ENCODE data around the gene TMEM33.

GRCh38 chr4:41940834-41941233 lies 5.6 kb downstream of the TMEM33 start:
- TF ChIP-seq POLR2A (IDR thresholded peaks at IDR 0.05): no peak
- no peak for TF ChIP-seq CTCF (IDR thresholded peaks at IDR 0.05)
- no peak for TF ChIP-seq POLR2AphosphoS5 (IDR thresholded peaks at IDR 0.05)
- no peak for TF ChIP-seq EP300 (IDR thresholded peaks at IDR 0.05)
